Vagina (tissue), 2 donors: ENCODE results near the gene PRND. TPM values are rescaled to one million over a fixed set of nuclear protein-coding genes. Genes with fewer than 3 reads are reported as not detected.
"Not testable (repeated sequence)": the region's sequence is repeated elsewhere in the genome, so short reads cannot be mapped to it uniquely, and the experiment has no call there.

Experiments
- DNase-seq, 2 donors: peaks; one replicate each; pipeline ENCODE4 v3.0.0-alpha.2; 2017; ENCODE audit errors: extremely low spot score in 2 of 2
- H3K27ac ChIP-seq: fragments of 200-600 bp; sonication (generic); one replicate; pipeline ENCODE4 v1.5.1; 2019
- H3K27me3 ChIP-seq: fragments of 200-600 bp; sonication (generic); one replicate; pipeline ENCODE4 v1.5.1; 2019
- H3K36me3 ChIP-seq, 2 donors: fragments of 200-600 bp; sonication (generic); one replicate each; pipeline ENCODE4 v1.5.1; 2017 to 2019
- H3K4me1 ChIP-seq: fragments of 200-600 bp; sonication (generic); one replicate; pipeline ENCODE4 v1.5.1; 2019
- H3K4me3 ChIP-seq, 2 donors: fragments of 200-600 bp; sonication (generic); 1 replicate in 1 of 2; 2 replicates in 1 of 2; pipeline ENCODE4 v1.5.1; 2016 to 2019
- H3K9me3 ChIP-seq: fragments of 200-600 bp; sonication (generic); one replicate; pipeline ENCODE4 v1.5.1; 2019
- POLR2A ChIP-seq, 2 donors: fragments of 450-650 bp; IDR thresholded peaks; one replicate each; pipeline ENCODE4 v1.6.1; 2017; ENCODE audit warnings: antibody characterized with exemption in 2 of 2, mild to moderate bottlenecking in 2 of 2, moderate library complexity in 2 of 2
- POLR2AphosphoS5 ChIP-seq, 2 donors: sonication (generic); formaldehyde crosslinking; IDR thresholded peaks; one replicate each; pipeline ENCODE4 v1.9.0; 2017; ENCODE audit warnings: antibody characterized with exemption in 2 of 2, mild to moderate bottlenecking in 2 of 2, low read depth in 1 of 2; ENCODE audit not compliant: insufficient read depth in 1 of 2
- intact Hi-C: fragments of 100-400 bp; cut with DNase I; formaldehyde crosslinking; loops from one replicate; pipeline ENCODE4 v1.15.1; 2023
- total RNA-seq: library from RNA; depleted of rRNA; stranded (reverse); fragments of >200 nt; gene quantifications from one replicate; pipeline ENCODE4 v1.2.3, GENCODE V29; 2016
- TF ChIP-seq, protein P1 (sequence below), 3 experiments: fragments of 450-650 bp in 2 of 3; fragments of 200-600 bp in 1 of 3; sonication (generic) in 1 of 3; IDR thresholded peaks; one replicate each; pipeline ENCODE4 v1.5.1; 2017 to 2019; ENCODE audit warnings: antibody characterized with exemption in 3 of 3, mild to moderate bottlenecking in 2 of 3, moderate library complexity in 2 of 3

PRND gene
- total RNA-seq, 1 donor from 2014 or later = not detected

DNA sequence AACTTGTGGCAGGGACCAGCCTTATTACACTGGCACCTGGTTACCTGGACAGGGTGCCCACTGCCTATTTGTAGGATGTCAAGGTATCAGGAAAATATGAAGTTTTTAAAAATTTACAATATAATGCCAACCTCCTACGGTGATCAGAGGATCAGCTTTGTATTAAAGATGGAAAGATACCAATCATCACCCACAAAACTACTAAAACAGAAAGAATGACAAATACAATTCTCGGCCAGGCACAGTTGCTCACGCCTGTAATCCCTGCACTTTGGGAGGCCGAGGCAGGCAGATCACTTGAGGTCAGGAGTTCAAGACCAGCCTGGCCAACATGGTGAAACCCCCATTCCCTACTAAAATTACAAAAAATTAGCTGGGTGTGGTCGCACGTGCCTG lies 18.4 kb upstream of the PRND start:
- no peak overlapping the region for H3K4me3 ChIP-seq
- DNase-seq = no peak
- H3K4me1 ChIP-seq = no peaks in the 10 kb centered on the region
- no peak for TF ChIP-seq POLR2A (IDR thresholded peaks at IDR 0.05)
- no peak for TF ChIP-seq POLR2AphosphoS5 (IDR thresholded peaks at IDR 0.05; ENCODE audit: insufficient read depth in 1 of 2, low read depth in 1 of 2)
- TF ChIP-seq, protein P1, sequence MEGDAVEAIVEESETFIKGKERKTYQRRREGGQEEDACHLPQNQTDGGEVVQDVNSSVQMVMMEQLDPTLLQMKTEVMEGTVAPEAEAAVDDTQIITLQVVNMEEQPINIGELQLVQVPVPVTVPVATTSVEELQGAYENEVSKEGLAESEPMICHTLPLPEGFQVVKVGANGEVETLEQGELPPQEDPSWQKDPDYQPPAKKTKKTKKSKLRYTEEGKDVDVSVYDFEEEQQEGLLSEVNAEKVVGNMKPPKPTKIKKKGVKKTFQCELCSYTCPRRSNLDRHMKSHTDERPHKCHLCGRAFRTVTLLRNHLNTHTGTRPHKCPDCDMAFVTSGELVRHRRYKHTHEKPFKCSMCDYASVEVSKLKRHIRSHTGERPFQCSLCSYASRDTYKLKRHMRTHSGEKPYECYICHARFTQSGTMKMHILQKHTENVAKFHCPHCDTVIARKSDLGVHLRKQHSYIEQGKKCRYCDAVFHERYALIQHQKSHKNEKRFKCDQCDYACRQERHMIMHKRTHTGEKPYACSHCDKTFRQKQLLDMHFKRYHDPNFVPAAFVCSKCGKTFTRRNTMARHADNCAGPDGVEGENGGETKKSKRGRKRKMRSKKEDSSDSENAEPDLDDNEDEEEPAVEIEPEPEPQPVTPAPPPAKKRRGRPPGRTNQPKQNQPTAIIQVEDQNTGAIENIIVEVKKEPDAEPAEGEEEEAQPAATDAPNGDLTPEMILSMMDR (IDR thresholded peaks at IDR 0.05) = no peak
- peaks cover 0 to 21% of the 10 kb centered on the region in 2 donors for H3K36me3 ChIP-seq
- no peaks in the 10 kb centered on the region for H3K27me3 ChIP-seq
- H3K27ac ChIP-seq = no peak overlapping the region
- H3K9me3 ChIP-seq = no peaks in the 10 kb centered on the region
- intact Hi-C loops = no loop called here

DNA sequence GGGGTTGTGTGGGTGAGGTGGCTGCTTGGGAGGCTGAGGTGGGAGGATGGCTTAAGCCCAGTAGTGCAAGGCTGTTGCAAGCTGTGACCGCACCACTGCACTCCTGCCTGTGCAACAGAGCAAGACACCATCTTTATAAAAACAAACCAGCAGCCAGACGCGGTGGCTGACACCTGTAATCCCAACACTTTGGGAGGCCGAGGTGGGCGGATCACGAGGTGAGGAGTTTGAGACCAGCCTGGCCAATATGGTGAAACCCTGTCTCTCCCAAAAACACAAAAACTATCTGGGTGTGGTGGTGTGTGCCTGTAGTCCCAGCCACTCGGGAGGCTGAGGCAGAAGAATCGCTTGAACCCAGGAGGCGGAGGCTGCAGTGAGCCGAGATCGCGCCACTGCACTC lies 14.8 kb upstream of the PRND start:
- H3K9me3 ChIP-seq, H3K27ac ChIP-seq, H3K4me1 ChIP-seq, H3K27me3 ChIP-seq, H3K4me3 ChIP-seq, H3K36me3 ChIP-seq, DNase-seq, intact Hi-C loops: not testable (repeated sequence)

DNA sequence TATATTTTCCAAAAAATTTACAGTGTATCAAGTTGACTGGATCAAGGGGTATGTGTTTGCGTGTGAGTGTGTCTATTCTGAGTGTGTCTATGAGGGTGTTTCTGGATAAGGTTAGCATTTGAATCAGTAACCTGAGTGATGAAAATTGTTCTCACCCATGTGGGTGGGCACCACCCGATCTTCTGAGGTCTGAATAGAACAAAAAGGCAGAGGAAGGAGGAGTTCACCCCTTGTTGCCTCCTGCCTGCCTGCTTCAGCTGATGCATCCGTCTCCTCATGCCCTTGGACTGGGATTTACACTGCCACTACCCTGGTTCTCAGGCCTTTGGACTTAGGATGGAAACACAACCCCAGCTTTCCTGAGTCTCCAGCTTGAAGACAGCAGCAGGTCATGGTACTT lies 13.7 kb upstream of the PRND start:
- H3K27ac ChIP-seq = no peak overlapping the region
- H3K9me3 ChIP-seq = no peaks in the 10 kb centered on the region
- H3K27me3 ChIP-seq = no peaks in the 10 kb centered on the region
- intact Hi-C loops = no loop called here
- DNase-seq = peak in 1 of 2 donors; percentile 19
- no peak overlapping the region for H3K4me3 ChIP-seq
- H3K36me3 ChIP-seq = no peaks in the 10 kb centered on the region
- no peaks in the 10 kb centered on the region for H3K4me1 ChIP-seq
- no peak for TF ChIP-seq POLR2AphosphoS5 (IDR thresholded peaks at IDR 0.05; ENCODE audit: insufficient read depth in 1 of 2, low read depth in 1 of 2)
- TF ChIP-seq POLR2A (IDR thresholded peaks at IDR 0.05) = no peak
- TF ChIP-seq, protein P1 (IDR thresholded peaks at IDR 0.05) = no peak

- no peaks in the 10 kb centered on the region for H3K9me3 ChIP-seq
- no peaks in the 10 kb centered on the region for H3K27me3 ChIP-seq
- DNase-seq = peak in 1 of 2 donors; percentile 49
- no peak for TF ChIP-seq POLR2A (IDR thresholded peaks at IDR 0.05)
- no peak for TF ChIP-seq POLR2AphosphoS5 (IDR thresholded peaks at IDR 0.05; ENCODE audit: insufficient read depth in 1 of 2, low read depth in 1 of 2)
- TF ChIP-seq, protein P1 (IDR thresholded peaks at IDR 0.05) = no peak
- no peaks in the 10 kb centered on the region for H3K4me1 ChIP-seq
- no peak overlapping the region for H3K27ac ChIP-seq
- H3K36me3 ChIP-seq = no peaks in the 10 kb centered on the region
- no peak overlapping the region for H3K4me3 ChIP-seq
- intact Hi-C loops = no loop called here
Observed at GRCh38 chr20:4708856-4709255, 12.9 kb upstream of the PRND start.

DNA sequence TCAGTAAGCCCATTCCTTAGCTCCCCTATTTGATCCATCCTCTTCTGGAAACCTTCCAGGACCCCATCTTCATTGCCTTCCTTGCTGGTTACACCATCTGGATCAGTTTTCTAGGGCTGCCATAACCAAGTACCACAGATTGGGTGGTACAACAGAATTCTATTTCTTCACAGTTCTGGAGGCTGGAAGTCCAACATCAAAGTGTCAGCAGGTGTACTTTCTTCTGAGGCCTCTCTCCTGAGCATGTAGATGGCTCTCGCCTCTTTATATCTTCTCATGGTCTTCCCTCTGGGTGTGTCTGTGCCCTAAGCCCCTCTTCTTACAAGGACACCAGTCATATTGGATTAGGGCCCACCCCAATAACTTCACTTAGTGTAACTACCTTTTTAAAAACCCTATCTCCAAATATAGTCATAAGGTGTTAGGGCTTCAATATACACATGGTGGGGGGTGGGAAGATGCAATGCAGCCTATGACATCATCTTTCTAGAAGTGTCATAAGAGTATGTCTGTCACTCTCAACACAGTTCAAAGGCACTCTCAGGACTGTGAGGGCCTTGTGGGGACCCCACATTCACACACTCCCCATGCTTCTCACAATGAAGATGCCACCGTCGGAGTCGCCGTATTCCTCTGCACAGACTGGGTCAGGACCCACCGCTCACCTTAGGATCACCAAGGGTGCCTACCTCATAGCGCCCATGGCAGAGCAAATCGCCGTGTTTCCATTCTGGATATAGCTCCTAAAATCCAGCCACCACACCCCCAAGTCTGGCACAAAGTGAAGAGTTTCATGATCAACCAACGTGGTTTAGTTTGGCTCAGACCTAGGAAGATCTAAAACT lies 12.2 kb upstream of the PRND start:
- peak; percentile 34 to 72 for DNase-seq
- no peaks in the 10 kb centered on the region for H3K4me1 ChIP-seq
- H3K36me3 ChIP-seq = no peaks in the 10 kb centered on the region
- TF ChIP-seq POLR2AphosphoS5 (IDR thresholded peaks at IDR 0.05; ENCODE audit: insufficient read depth in 1 of 2, low read depth in 1 of 2) = no peak
- TF ChIP-seq, protein P1 (IDR thresholded peaks at IDR 0.05) = no peak
- no peak for TF ChIP-seq POLR2A (IDR thresholded peaks at IDR 0.05)
- H3K27me3 ChIP-seq = no peaks in the 10 kb centered on the region
- no peak overlapping the region for H3K4me3 ChIP-seq
- H3K9me3 ChIP-seq = no peaks in the 10 kb centered on the region
- H3K27ac ChIP-seq = no peak overlapping the region
- intact Hi-C loops = no loop called here
